ENCODE results near the gene NLRP6.

GRCh38 chr11:326592-326841 is 48.3 kb downstream of the NLRP6 start:
- no peak for TF ChIP-seq TAF1 (IDR thresholded peaks at IDR 0.05; ENCODE audit: borderline replicate concordance, low read depth, low read length)
- TF ChIP-seq POLR2AphosphoS5 (IDR thresholded peaks at IDR 0.05; ENCODE audit: low read depth, low read length), result no peak
- TF ChIP-seq POLR2A (IDR thresholded peaks at IDR 0.05; ENCODE audit: low read depth, low read length), result no peak

All from GM12892 (cell line).